Smooth muscle cell (in vitro differentiated cells): ENCODE data around the gene YRDC. TPM values are rescaled to one million over a fixed set of nuclear protein-coding genes. Genes with fewer than 3 reads are reported as not detected.

Experiments
- DNase-seq: peaks from one replicate; lab custom pipeline; 2025; ENCODE audit not compliant: unreplicated experiment; lab: John Stamatoyannopoulos, UW
- H2AFZ ChIP-seq: fragments of 200-600 bp; sonication (generic); 2 replicates; pipeline ENCODE4 v1.6.0; 2016; ENCODE audit warnings: antibody characterized with exemption, low read depth, mild to moderate bottlenecking
- H3F3A ChIP-seq: fragments of 200-600 bp; sonication (generic); 2 replicates; pipeline ENCODE4 v1.6.0; 2017; ENCODE audit warnings: antibody characterized with exemption, low read depth
- H3K27ac ChIP-seq: fragments of 200-600 bp; sonication (generic); 2 replicates; pipeline ENCODE4 v1.5.1; 2016; ENCODE audit warnings: low read depth, mild to moderate bottlenecking
- H3K27me3 ChIP-seq: fragments of 200-600 bp; sonication (generic); 2 replicates; pipeline ENCODE4 v1.6.1; 2016; ENCODE audit warnings: low read depth, mild to moderate bottlenecking
- H3K36me3 ChIP-seq: fragments of 200-600 bp; sonication (generic); 2 replicates; pipeline ENCODE4 v1.5.1; 2016; ENCODE audit warnings: low read depth
- H3K4me1 ChIP-seq: fragments of 200-600 bp; sonication (generic); 2 replicates; pipeline ENCODE4 v1.5.1; 2016; ENCODE audit warnings: low read depth
- H3K4me2 ChIP-seq: fragments of 200-600 bp; sonication (generic); 2 replicates; pipeline ENCODE4 v1.6.0; 2016; ENCODE audit warnings: mild to moderate bottlenecking
- H3K4me3 ChIP-seq: fragments of 200-600 bp; sonication (generic); 2 replicates; pipeline ENCODE4 v1.5.1; 2016; ENCODE audit warnings: mild to moderate bottlenecking
- H3K79me2 ChIP-seq: fragments of 200-600 bp; sonication (generic); 2 replicates; pipeline ENCODE4 v1.6.0; 2016; ENCODE audit warnings: low read depth, mild to moderate bottlenecking
- H3K9ac ChIP-seq: fragments of 200-600 bp; sonication (generic); 2 replicates; pipeline ENCODE4 v1.6.0; 2016; ENCODE audit warnings: low read depth
- H3K9me3 ChIP-seq: fragments of 200-600 bp; sonication (generic); replicated peaks from 2 replicates; pipeline ENCODE4 v1.5.1; 2016; ENCODE audit warnings: low read depth
- H4K20me1 ChIP-seq: fragments of 200-600 bp; sonication (generic); 2 replicates; pipeline ENCODE4 v1.6.0; 2016; ENCODE audit warnings: low read depth
- CTCF ChIP-seq: fragments of 200-600 bp; sonication (generic); IDR thresholded peaks from 2 replicates; pipeline ENCODE4 v1.5.1; 2017; ENCODE audit warnings: borderline replicate concordance, mild to moderate bottlenecking, antibody characterized with exemption; ENCODE audit not compliant: insufficient read depth, poor library complexity, severe bottlenecking
- whole genome bisulfite sequencing: methylation state at CpG from one replicate; pipeline ENCODE4 v1.1.7; 2016; ENCODE audit warnings: low lambda C conversion rate; 5-methylcytosine and 5-hydroxymethylcytosine counted together
- polyA plus RNA-seq: library from polyadenylated mRNA; unstranded; fragments of >200 nt; fragmentation: Nextera tagmentation; extraction: Ambion mirVana; gene quantifications from 2 replicates; pipeline ENCODE4 v1.2.1, GENCODE V29; 2016
- total RNA-seq: library from RNA; depleted of rRNA; stranded (reverse); fragments of >200 nt; gene quantifications from 2 replicates; pipeline ENCODE4 v1.2.3, GENCODE V29; 2014

The YRDC gene
- total and polyA plus RNA-seq, 2 experiments from 2014 or later, result 29.6 to 46.0 TPM

GRCh38 chr1:37809942-37810341 is 1.9 kb upstream of the YRDC start:
- Histone ChIP-seq H3F3A (peaks cover 11% of the 10 kb centered on the region), H4K20me1 (peaks cover 35% of the 10 kb centered on the region), H3K4me2 (no peak overlapping the region), H3K9me3 (no peaks in the 10 kb centered on the region), H3K9ac (no peak overlapping the region), H3K36me3 (peaks cover 9% of the 10 kb centered on the region), H3K27me3 (no peaks in the 10 kb centered on the region), H2AFZ (no peak overlapping the region), H3K4me3 (no peak overlapping the region), H3K4me1 (peaks cover 15% of the 10 kb centered on the region), H3K27ac (peak overlapping the region; percentile 83), H3K79me2 (peaks cover 25% of the 10 kb centered on the region)
- TF ChIP-seq CTCF, result no peak
- 86% methylated on average over 2 of the region's 2 CpGs for WGBS
- no peak for DNase-seq

GRCh38 chr1:37808369-37809319 is 636 bp upstream of the YRDC start:
- peak overlapping the region; percentile 83 for H3K27ac ChIP-seq
- H4K20me1 ChIP-seq, result peaks cover 46% of the 10 kb centered on the region
- peaks cover 15% of the 10 kb centered on the region for H3K4me1 ChIP-seq
- H3K9me3 ChIP-seq, result no peaks in the 10 kb centered on the region
- H2AFZ ChIP-seq, result no peak overlapping the region
- TF ChIP-seq CTCF, result no peak
- H3K27me3 ChIP-seq, result no peaks in the 10 kb centered on the region
- H3K4me2 ChIP-seq, result peak overlapping the region; percentile 97
- WGBS, result 3% methylated on average over 27 of the region's 54 CpGs
- DNase-seq, result peak; percentile 95
- peaks cover 6% of the 10 kb centered on the region for H3K36me3 ChIP-seq
- H3K9ac ChIP-seq, result peak overlapping the region; percentile 87
- peaks cover 25% of the 10 kb centered on the region for H3K79me2 ChIP-seq
- peak overlapping the region; percentile 80 for H3K4me3 ChIP-seq
- H3F3A ChIP-seq, result peaks cover 20% of the 10 kb centered on the region

- WGBS, result 17% methylated on average over 9 of the region's 9 CpGs
- TF ChIP-seq CTCF, result no peak
- H4K20me1 ChIP-seq, result peaks cover 46% of the 10 kb centered on the region
- H3K4me3 ChIP-seq, result peak overlapping the region; percentile 80
- H3K27ac ChIP-seq, result peak overlapping the region; percentile 80
- peaks cover 15% of the 10 kb centered on the region for H3K4me1 ChIP-seq
- no peaks in the 10 kb centered on the region for H3K27me3 ChIP-seq
- H3K36me3 ChIP-seq, result peaks cover 11% of the 10 kb centered on the region
- H3K9me3 ChIP-seq, result no peaks in the 10 kb centered on the region
- no peak overlapping the region for H2AFZ ChIP-seq
- DNase-seq, result no peak
- peak overlapping the region; percentile 87 for H3K9ac ChIP-seq
- H3K79me2 ChIP-seq, result peaks cover 25% of the 10 kb centered on the region
- H3K4me2 ChIP-seq, result peak overlapping the region; percentile 97
- peaks cover 28% of the 10 kb centered on the region for H3F3A ChIP-seq
Observed at GRCh38 chr1:37807220-37807554, 821 bp downstream of the YRDC start.
